ENCODE data around the gene BLNK.
"Not testable (repeated sequence)": the region's sequence is repeated elsewhere in the genome, so short reads cannot be mapped to it uniquely, and the experiment has no call there.

Gene BLNK

DNA sequence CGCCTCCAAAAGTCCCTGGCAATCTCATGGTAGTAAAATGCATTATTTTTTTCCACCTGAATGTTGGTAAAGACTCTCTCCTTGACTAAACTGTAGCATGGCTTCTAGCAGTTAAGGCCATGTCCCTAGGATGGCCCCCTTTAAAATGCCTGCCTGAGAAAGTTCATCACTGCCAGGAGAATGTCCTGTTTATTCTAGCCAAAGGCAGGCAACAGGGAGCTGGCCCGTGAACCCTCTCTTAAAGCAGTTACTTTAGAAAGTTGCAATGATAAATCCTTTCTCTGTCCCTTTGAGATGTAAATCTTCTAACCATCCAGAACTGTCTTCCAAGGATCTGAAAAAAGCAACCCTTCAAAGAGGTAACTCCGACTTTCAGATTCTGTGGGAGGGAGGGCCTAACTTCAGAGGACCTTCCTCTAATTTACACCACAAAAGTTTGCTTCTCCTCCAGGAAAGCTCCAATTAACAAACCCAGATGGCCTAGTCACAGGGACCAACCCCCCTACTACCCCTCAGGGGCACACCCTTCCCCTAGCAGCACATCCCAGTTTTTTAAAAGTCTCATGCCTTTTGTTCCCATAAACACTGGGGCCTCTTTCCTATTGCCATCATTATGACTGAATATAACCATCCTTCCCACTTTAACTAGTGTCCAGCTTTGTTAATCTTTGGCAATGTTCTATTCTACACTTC, 38.4 kb upstream of the BLNK start:
- DNase-seq (ENCODE audit: low read depth), result no peak
- TF ChIP-seq, protein P1, sequence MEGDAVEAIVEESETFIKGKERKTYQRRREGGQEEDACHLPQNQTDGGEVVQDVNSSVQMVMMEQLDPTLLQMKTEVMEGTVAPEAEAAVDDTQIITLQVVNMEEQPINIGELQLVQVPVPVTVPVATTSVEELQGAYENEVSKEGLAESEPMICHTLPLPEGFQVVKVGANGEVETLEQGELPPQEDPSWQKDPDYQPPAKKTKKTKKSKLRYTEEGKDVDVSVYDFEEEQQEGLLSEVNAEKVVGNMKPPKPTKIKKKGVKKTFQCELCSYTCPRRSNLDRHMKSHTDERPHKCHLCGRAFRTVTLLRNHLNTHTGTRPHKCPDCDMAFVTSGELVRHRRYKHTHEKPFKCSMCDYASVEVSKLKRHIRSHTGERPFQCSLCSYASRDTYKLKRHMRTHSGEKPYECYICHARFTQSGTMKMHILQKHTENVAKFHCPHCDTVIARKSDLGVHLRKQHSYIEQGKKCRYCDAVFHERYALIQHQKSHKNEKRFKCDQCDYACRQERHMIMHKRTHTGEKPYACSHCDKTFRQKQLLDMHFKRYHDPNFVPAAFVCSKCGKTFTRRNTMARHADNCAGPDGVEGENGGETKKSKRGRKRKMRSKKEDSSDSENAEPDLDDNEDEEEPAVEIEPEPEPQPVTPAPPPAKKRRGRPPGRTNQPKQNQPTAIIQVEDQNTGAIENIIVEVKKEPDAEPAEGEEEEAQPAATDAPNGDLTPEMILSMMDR (IDR thresholded peaks at IDR 0.05; ENCODE audit: low read length, missing control alignments), result no peak
- H3K4me3 ChIP-seq (replicated peaks; ENCODE audit: low read depth, low read length), result no peak overlapping the region

DNA sequence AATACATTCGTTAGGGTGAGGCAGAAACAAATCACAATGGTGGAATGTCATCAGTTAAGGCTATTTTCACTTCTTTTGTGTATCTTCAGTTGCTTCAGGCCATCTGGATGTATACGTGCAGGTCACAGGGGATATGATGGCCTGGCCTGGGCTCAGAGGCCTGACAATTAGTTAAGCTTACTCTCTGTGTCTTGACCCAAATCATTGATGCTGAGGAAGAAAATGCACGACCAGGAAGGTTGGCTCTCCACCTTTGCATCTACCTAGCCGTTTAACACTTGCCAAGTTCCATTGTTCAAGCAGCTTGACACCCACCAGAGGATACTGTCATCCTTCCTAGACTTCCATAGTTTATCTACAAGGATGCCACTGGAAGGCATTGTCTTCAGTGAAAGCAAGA, 37.5 kb upstream of the BLNK start:
- H3K4me3 ChIP-seq (replicated peaks; ENCODE audit: low read depth, low read length); DNase-seq (ENCODE audit: low read depth): not testable (repeated sequence)

DNA sequence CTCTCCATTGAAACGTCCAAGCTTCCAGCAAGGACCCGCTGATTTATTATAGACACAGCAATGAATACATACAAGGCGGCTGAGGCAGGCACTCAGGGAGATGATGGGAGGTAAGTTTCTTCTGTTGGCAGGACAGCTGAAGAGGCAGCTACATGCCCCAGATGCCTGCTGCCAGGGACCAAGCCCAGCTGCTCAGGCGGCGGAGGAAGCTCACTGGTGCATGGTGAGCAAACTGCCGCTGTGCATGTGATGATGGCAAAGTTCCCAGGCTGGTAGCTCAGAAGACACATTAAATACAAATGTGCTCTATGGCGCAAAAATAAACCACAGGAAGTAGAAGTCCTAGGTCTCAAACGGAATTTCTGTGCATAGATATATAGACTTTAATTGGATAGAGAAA, 35.1 kb upstream of the BLNK start:
- DNase-seq (ENCODE audit: low read depth), result no peak
- TF ChIP-seq, protein P1 (IDR thresholded peaks at IDR 0.05; ENCODE audit: low read length, missing control alignments), result no peak
- no peak overlapping the region for H3K4me3 ChIP-seq (replicated peaks; ENCODE audit: low read depth, low read length)

DNA sequence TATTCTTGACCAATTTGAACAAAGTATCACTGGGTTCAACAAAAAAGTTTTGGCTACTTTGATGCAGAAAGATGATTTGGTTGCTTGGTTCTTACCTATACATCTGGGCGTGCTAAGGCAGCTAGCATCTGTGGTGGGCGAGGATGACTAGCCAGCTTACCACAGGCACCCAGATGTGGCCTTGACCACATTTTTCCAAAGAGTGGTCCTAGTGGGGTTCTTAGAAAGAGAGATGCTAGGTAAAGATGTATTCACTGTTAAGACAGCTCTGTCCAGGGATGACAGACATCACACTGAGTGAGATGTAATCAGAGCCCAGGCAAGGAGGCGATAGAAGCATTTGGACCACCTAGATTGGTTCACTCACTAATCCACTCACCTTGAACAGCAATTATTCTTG, 33.6 kb upstream of the BLNK start:
- TF ChIP-seq, protein P1 (IDR thresholded peaks at IDR 0.05; ENCODE audit: low read length, missing control alignments), result no peak
- no peak for DNase-seq (ENCODE audit: low read depth)
- H3K4me3 ChIP-seq (replicated peaks; ENCODE audit: low read depth, low read length), result no peak overlapping the region

DNA sequence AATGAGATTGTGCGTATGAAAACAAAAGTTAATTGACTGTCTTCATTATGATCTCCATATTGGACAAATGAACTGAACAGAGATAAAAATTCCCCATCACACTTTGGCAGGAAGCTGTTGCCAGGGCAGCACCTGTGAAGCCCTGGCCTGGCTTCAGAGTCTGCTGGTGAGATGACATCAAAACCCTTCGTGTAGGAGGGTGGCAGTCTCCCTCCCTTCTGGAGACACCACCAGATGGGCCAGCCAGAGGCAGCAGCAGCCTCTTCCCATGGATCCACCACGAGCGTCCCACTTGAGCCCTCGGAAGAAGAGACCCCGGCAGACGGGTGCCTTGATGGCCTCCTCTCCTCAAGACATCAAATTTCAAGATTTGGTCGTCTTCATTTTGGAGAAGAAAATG, 32.9 kb upstream of the BLNK start, which contains the start of gene DNTT:
DNTT (plus strand) TSS at position 205 of the 400 bp plus-strand sequence; CDS start at position 269, 64 bp downstream.
- no peak within 1 kb of the TSS for H3K4me3 ChIP-seq (replicated peaks; ENCODE audit: low read depth, low read length)
- TF ChIP-seq, protein P1 (IDR thresholded peaks at IDR 0.05; ENCODE audit: low read length, missing control alignments), result no peak
- DNase-seq (ENCODE audit: low read depth), result no peak

DNA sequence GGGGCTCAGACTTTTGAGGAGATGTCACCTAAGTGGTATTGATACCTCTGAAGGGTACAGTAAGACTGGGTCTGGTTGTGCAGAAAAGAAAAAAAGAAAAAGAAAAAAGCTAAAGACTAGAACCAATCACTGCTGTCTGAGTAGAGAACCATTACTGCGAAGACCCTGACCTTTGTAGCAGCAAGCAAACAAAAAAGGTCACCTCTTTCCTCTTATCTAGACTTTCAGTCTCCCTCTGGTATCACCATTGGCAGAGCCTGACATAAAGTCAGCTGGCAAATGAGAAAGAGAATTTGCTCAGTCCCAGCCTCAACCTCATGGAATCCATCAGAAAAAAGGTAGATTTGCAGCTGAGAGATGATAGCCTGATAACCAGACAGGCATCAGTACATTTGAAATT, 30.2 kb upstream of the BLNK start:
- TF ChIP-seq, protein P1 (IDR thresholded peaks at IDR 0.05; ENCODE audit: low read length, missing control alignments), result no peak
- DNase-seq (ENCODE audit: low read depth), result no peak
- no peak overlapping the region for H3K4me3 ChIP-seq (replicated peaks; ENCODE audit: low read depth, low read length)

DNA sequence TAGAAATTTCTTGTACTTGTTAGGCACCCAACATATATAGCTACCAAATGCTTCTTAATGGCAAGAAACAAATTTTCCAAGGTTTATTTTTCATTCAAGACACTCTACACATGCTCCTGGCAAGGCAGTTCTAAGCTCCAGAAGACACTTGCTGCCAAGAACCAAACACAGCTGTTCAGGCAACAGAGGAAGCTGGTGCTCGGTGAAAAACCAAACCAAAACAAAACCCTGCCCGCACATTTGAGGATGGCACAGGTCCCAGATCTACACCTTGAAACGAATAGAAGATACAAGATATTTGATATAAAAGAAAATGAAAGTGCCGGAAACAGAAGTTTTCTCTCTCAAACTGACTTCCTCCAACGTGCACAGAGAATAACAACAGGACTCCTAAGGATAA, 28.0 kb upstream of the BLNK start:
- no peak overlapping the region for H3K4me3 ChIP-seq (replicated peaks; ENCODE audit: low read depth, low read length)
- TF ChIP-seq, protein P1 (IDR thresholded peaks at IDR 0.05; ENCODE audit: low read length, missing control alignments), result no peak
- no peak for DNase-seq (ENCODE audit: low read depth)
